ENCODE measurements around the gene SH2D3A.

- TF ChIP-seq CTCF (IDR thresholded peaks at IDR 0.05) = peak in 1 of 6 experiments; percentile 13
- no peak for TF ChIP-seq POLR2A (IDR thresholded peaks at IDR 0.05)
Measured at GRCh38 chr19:6733338-6734095, 33.7 kb downstream of the SH2D3A start.

Data from thyroid gland (tissue), 4 donors.